ENCODE results near the gene SLC35F1. TPM values are rescaled to one million over a fixed set of nuclear protein-coding genes. Genes with fewer than 3 reads are reported as not detected.

Gene SLC35F1
- total RNA-seq, 2 experiments from 2014 or later: not detected

DNA sequence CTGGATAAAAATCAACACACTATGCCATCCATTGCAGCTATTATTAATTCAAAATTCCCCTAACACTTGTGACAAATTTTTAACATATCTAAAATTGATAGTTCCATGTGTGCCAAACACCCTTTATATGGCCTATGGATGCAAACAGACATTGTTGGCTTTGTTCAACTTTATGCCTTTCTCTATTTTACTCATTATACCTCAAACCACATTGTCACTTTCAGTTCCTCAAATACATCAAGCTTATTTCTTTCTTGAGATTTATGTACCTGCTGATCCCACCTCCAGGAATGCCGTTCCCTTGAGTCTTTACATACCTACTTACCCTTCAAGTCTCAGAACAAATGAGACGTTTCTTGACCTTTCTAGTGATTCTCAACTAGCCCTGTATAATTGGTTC lies 447.6 kb downstream of the SLC35F1 start:
- DNase-seq (no peak), ATAC-seq (ENCODE audit: low read depth) (no peak)
- Mint-ChIP-seq H3K27me3 (peaks cover 7% of the 10 kb centered on the region), H3K27ac (no peak overlapping the region), H3K4me3 (no peak overlapping the region), H3K9me3 (no peaks in the 10 kb centered on the region), H3K36me3 (peaks cover 1% of the 10 kb centered on the region), H3K4me1 (peaks cover 3% of the 10 kb centered on the region)
- POLR2A ChIA-PET: no interaction called here

DNA sequence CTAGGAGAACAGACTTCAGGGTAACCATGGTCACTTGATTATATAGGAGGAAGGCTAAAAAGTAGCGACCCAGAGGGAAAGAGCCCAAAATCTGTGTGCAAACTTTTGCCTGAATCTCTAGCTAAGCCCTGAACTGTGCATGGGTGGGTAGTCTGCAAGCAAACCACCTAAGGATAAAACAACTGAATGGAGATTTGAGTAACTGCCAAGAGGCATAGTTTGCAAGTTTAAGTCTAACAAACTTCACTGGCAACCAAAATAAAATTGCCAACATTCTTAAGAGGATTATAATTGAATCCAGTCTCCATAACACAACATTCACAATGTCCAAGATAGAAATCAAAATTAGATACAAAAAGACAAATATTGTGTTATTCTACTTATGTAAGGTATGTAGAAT lies 449.0 kb downstream of the SLC35F1 start:
- peaks cover 3% of the 10 kb centered on the region for H3K4me1 Mint-ChIP-seq
- H3K4me3 Mint-ChIP-seq: no peak overlapping the region
- H3K36me3 Mint-ChIP-seq: no peaks in the 10 kb centered on the region
- DNase-seq (no peak), ATAC-seq (ENCODE audit: low read depth) (no peak)
- peaks cover 7% of the 10 kb centered on the region for H3K27me3 Mint-ChIP-seq
- no peaks in the 10 kb centered on the region for H3K9me3 Mint-ChIP-seq
- POLR2A ChIA-PET: no interaction called here
- H3K27ac Mint-ChIP-seq: no peak overlapping the region

DNA sequence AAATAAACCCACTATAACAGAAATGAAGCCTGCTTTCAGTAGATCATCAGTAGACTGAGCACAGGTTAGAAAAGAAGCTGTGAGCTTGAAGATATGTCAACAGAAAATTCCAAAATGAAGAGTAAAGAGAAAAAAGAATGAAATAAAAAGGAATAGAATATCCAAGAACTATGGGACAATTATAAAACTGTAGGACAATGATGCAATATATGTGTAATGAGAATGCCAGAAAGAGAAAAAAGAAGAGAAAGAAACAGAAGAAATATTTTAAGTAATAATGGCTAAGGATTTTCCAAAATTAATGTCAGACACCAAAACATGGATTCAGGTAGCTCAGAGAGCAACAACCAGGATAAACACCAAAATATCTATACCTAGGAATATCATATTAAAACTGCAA lies 449.6 kb downstream of the SLC35F1 start:
- POLR2A ChIA-PET: no interaction called here
- H3K27me3 Mint-ChIP-seq: peaks cover 7% of the 10 kb centered on the region
- H3K4me1 Mint-ChIP-seq: peaks cover 3% of the 10 kb centered on the region
- DNase-seq: no peak
- H3K27ac Mint-ChIP-seq: no peak overlapping the region
- no peaks in the 10 kb centered on the region for H3K9me3 Mint-ChIP-seq
- no peak for ATAC-seq (ENCODE audit: low read depth)
- H3K36me3 Mint-ChIP-seq: no peaks in the 10 kb centered on the region
- H3K4me3 Mint-ChIP-seq: no peak overlapping the region

Other genes with a start within 250 kb of the SLC35F1 start
- 10 to 100 TPM; 24.1 to 25.1 TPM for gene NUS1, start 231.8 kb upstream of the SLC35F1 start, total RNA-seq

All from activated naive CD8-positive, alpha-beta T cell treated with anti-CD3 and anti-CD28 coated beads, Interleukin-2, amount 10 ng/mL, durations not matched to agents 7 days and 5 days (primary cell).